ENCODE results near the gene PTH2.
"Not testable (repeated sequence)": the region's sequence is repeated elsewhere in the genome, so short reads cannot be mapped to it uniquely, and the experiment has no call there.

PTH2 gene

GRCh38 chr19:49463960-49464740 lies 40.9 kb upstream of the PTH2 start:
- H3K4me3 ChIP-seq (ENCODE audit: low read length in 2 of 2), result no peak overlapping the region
- H3K23ac ChIP-seq (ENCODE audit: low read depth, low read length, poor library complexity), result peak overlapping the region; percentile 43
- no peak overlapping the region for H3K18ac ChIP-seq (ENCODE audit: low read length)
- H2BK12ac ChIP-seq (ENCODE audit: low read length), result no peak overlapping the region
- no peak overlapping the region for H2BK5ac ChIP-seq (ENCODE audit: low read length)
- H3K9ac ChIP-seq (ENCODE audit: low read depth, low read length, poor library complexity), result no peak overlapping the region
- no peak for DNase-seq (ENCODE audit: low spot score)
- no peak overlapping the region for H2BK15ac ChIP-seq (ENCODE audit: low read length)
- H4K8ac ChIP-seq (ENCODE audit: low read depth, low read length), result no peak overlapping the region
- peaks cover 3 to 4% of the 10 kb centered on the region in 2 donors for H3K4me1 ChIP-seq (ENCODE audit: control insufficient read depth in 2 of 2, insufficient read depth in 1 of 2, low read depth in 1 of 2, low read length in 2 of 2)
- no peak overlapping the region for H3K4ac ChIP-seq (ENCODE audit: low read length)
- H3K27me3 ChIP-seq (ENCODE audit: control insufficient read depth in 3 of 3, insufficient read depth in 3 of 3, low read depth in 1 of 3, low read length in 3 of 3), result no peaks in the 10 kb centered on the region
- no peaks in the 10 kb centered on the region for H3K9me3 ChIP-seq (replicated peaks in 1 of 2; ENCODE audit: control insufficient read depth in 2 of 2, insufficient read depth in 1 of 2, low read depth in 1 of 2, low read length in 2 of 2)
- no CpG with 5 or more reads among the region's 39 CpGs for WGBS, 2 donors (ENCODE audit: extremely low coverage in 2 of 2, insufficient read length in 2 of 2, insufficient replicate concordance in 1 of 2)
- H2BK120ac ChIP-seq (ENCODE audit: low read depth, low read length), result no peak overlapping the region
- H3K4me2 ChIP-seq (ENCODE audit: insufficient read depth, low read length, poor library complexity, severe bottlenecking), result no peak overlapping the region
- H2AFZ ChIP-seq (ENCODE audit: low read length), result no peak overlapping the region
- no peak overlapping the region for H2AK5ac ChIP-seq (ENCODE audit: low read depth, low read length)
- no peak overlapping the region for H3K14ac ChIP-seq (ENCODE audit: low read length)
- H3K36me3 ChIP-seq (replicated peaks in 1 of 2; ENCODE audit: control insufficient read depth in 2 of 2, insufficient read depth in 2 of 2, low read length in 2 of 2), result peaks cover 5 to 68% of the 10 kb centered on the region in 2 donors
- H4K91ac ChIP-seq (ENCODE audit: low read depth, low read length, poor library complexity), result no peak overlapping the region
- H3K27ac ChIP-seq (replicated peaks; ENCODE audit: low read length), result no peak overlapping the region
- no peaks in the 10 kb centered on the region for H3K79me1 ChIP-seq (ENCODE audit: low read depth, low read length)

DNA sequence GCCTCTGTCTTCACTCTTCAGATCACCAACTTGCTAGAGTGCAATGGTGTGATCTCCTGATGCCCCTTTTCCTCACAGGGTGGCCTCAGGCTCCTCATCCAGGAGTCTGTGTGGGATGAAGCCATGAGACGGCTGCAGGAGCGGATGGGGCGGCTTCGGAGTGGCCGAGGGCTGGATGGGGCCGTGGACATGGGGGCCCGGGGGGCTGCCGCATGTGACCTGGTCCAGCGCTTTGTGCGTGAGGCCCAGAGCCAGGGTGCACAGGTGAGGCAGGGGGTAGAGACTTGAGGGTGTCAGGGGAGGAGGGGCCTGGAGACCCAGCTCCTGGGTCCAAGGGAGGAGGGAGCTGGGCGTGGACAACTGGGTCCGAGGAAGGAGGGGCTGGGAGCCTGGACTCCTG lies 39.3 kb upstream of the PTH2 start:
- H2AFZ ChIP-seq (ENCODE audit: low read length), result no peak overlapping the region
- H3K9ac ChIP-seq (ENCODE audit: low read depth, low read length, poor library complexity), result no peak overlapping the region
- no peak overlapping the region for H3K4me2 ChIP-seq (ENCODE audit: insufficient read depth, low read length, poor library complexity, severe bottlenecking)
- no peak overlapping the region for H3K4me3 ChIP-seq (ENCODE audit: low read length in 2 of 2)
- H3K4me1 ChIP-seq (ENCODE audit: control insufficient read depth in 2 of 2, insufficient read depth in 1 of 2, low read depth in 1 of 2, low read length in 2 of 2), result no peaks in the 10 kb centered on the region
- H3K23ac ChIP-seq (ENCODE audit: low read depth, low read length, poor library complexity), result no peak overlapping the region
- H2BK15ac ChIP-seq (ENCODE audit: low read length), result no peak overlapping the region
- H4K91ac ChIP-seq (ENCODE audit: low read depth, low read length, poor library complexity), result no peak overlapping the region
- H3K4ac ChIP-seq (ENCODE audit: low read length), result no peak overlapping the region
- no peak overlapping the region for H4K8ac ChIP-seq (ENCODE audit: low read depth, low read length)
- H3K14ac ChIP-seq (ENCODE audit: low read length), result no peak overlapping the region
- H2BK12ac ChIP-seq (ENCODE audit: low read length), result no peak overlapping the region
- no peak overlapping the region for H2AK5ac ChIP-seq (ENCODE audit: low read depth, low read length)
- no peak overlapping the region for H3K27ac ChIP-seq (replicated peaks; ENCODE audit: low read length)
- WGBS, 2 donors (ENCODE audit: extremely low coverage in 2 of 2, insufficient read length in 2 of 2, insufficient replicate concordance in 1 of 2), result no CpG with 5 or more reads among the region's 12 CpGs
- H3K79me1 ChIP-seq (ENCODE audit: low read depth, low read length), result no peaks in the 10 kb centered on the region
- DNase-seq (ENCODE audit: low spot score), result no peak
- no peak overlapping the region for H2BK120ac ChIP-seq (ENCODE audit: low read depth, low read length)
- no peaks in the 10 kb centered on the region for H3K9me3 ChIP-seq (replicated peaks in 1 of 2; ENCODE audit: control insufficient read depth in 2 of 2, insufficient read depth in 1 of 2, low read depth in 1 of 2, low read length in 2 of 2)
- H3K36me3 ChIP-seq (replicated peaks in 1 of 2; ENCODE audit: control insufficient read depth in 2 of 2, insufficient read depth in 2 of 2, low read length in 2 of 2), result peaks cover 9 to 62% of the 10 kb centered on the region in 2 donors
- no peak overlapping the region for H3K18ac ChIP-seq (ENCODE audit: low read length)
- H2BK5ac ChIP-seq (ENCODE audit: low read length), result no peak overlapping the region
- no peaks in the 10 kb centered on the region for H3K27me3 ChIP-seq (ENCODE audit: control insufficient read depth in 3 of 3, insufficient read depth in 3 of 3, low read depth in 1 of 3, low read length in 3 of 3)

DNA sequence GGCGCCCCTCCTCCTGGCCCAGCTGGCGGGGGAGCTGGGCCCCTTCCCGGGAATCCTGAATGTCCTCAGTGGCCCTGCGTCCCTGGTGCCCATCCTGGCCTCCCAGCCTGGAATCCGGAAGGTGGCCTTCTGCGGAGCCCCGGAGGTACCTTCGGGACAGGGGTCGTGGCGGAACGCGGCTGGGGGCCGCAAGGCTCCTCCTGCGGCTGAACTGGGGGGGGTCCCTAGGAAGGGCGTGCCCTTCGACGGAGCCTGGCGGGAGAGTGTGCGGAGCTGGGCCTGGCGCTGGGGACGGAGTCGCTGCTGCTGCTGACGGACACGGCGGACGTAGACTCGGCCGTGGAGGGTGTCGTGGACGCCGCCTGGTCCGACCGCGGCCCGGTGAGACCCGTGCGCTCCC lies 38.4 kb upstream of the PTH2 start:
- Histone ChIP-seq H4K8ac (ENCODE audit: low read depth, low read length) (no peak overlapping the region), H2BK12ac (ENCODE audit: low read length) (no peak overlapping the region), H3K27ac (replicated peaks; ENCODE audit: low read length) (no peak overlapping the region), H2BK15ac (ENCODE audit: low read length) (no peak overlapping the region), H3K27me3 (ENCODE audit: control insufficient read depth in 3 of 3, insufficient read depth in 3 of 3, low read depth in 1 of 3, low read length in 3 of 3) (no peaks in the 10 kb centered on the region), H3K4me3 (ENCODE audit: low read length in 2 of 2) (no peak overlapping the region), H2AFZ (ENCODE audit: low read length) (no peak overlapping the region), H2BK120ac (ENCODE audit: low read depth, low read length) (no peak overlapping the region), H3K4ac (ENCODE audit: low read length) (no peak overlapping the region), H3K4me2 (ENCODE audit: insufficient read depth, low read length, poor library complexity, severe bottlenecking) (no peak overlapping the region), H3K79me1 (ENCODE audit: low read depth, low read length) (no peaks in the 10 kb centered on the region), H2BK5ac (ENCODE audit: low read length) (no peak overlapping the region), H3K9ac (ENCODE audit: low read depth, low read length, poor library complexity) (no peak overlapping the region), H3K14ac (ENCODE audit: low read length) (no peak overlapping the region), H3K23ac (ENCODE audit: low read depth, low read length, poor library complexity) (no peak overlapping the region), H3K36me3 (replicated peaks in 1 of 2; ENCODE audit: control insufficient read depth in 2 of 2, insufficient read depth in 2 of 2, low read length in 2 of 2) (peaks cover 9 to 57% of the 10 kb centered on the region in 2 donors), H3K4me1 (ENCODE audit: control insufficient read depth in 2 of 2, insufficient read depth in 1 of 2, low read depth in 1 of 2, low read length in 2 of 2) (no peaks in the 10 kb centered on the region), H2AK5ac (ENCODE audit: low read depth, low read length) (no peak overlapping the region), H3K9me3 (replicated peaks in 1 of 2; ENCODE audit: control insufficient read depth in 2 of 2, insufficient read depth in 1 of 2, low read depth in 1 of 2, low read length in 2 of 2) (no peaks in the 10 kb centered on the region), H4K91ac (ENCODE audit: low read depth, low read length, poor library complexity) (no peak overlapping the region), H3K18ac (ENCODE audit: low read length) (no peak overlapping the region)
- DNase-seq (ENCODE audit: low spot score), result no peak
- no CpG with 5 or more reads among the region's 37 CpGs for WGBS, 2 donors (ENCODE audit: extremely low coverage in 2 of 2, insufficient read length in 2 of 2, insufficient replicate concordance in 1 of 2)

DNA sequence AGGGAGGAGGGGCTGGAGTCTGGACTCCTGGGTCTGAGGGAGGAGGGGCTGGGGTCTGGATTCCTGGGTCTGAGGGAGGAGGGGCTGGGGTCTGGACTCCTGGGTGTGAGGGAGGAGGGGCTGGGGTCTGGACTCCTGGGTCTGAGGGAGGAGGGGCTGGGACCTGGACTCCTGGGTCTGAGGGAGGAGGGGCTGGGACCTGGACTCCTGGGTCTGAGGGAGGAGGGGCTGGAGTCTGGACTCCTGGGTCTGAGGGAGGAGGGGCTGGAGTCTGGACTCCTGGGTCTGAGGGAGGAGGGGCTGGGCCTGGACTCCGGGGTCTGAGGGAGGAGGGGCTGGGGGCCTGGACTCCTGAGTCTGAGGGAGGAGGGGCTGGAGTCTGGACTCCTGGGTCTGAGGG lies 37.9 kb upstream of the PTH2 start:
- H3K27me3 ChIP-seq (ENCODE audit: control insufficient read depth in 3 of 3, insufficient read depth in 3 of 3, low read depth in 1 of 3, low read length in 3 of 3); H3K9ac ChIP-seq (ENCODE audit: low read depth, low read length, poor library complexity); H2AK5ac ChIP-seq (ENCODE audit: low read depth, low read length); H2BK15ac ChIP-seq (ENCODE audit: low read length); H3K4me1 ChIP-seq (ENCODE audit: control insufficient read depth in 2 of 2, insufficient read depth in 1 of 2, low read depth in 1 of 2, low read length in 2 of 2); H2BK12ac ChIP-seq (ENCODE audit: low read length); H3K4me2 ChIP-seq (ENCODE audit: insufficient read depth, low read length, poor library complexity, severe bottlenecking); H2AFZ ChIP-seq (ENCODE audit: low read length); H2BK5ac ChIP-seq (ENCODE audit: low read length); H3K27ac ChIP-seq (replicated peaks; ENCODE audit: low read length); H3K4me3 ChIP-seq (ENCODE audit: low read length in 2 of 2); H3K14ac ChIP-seq (ENCODE audit: low read length); H3K23ac ChIP-seq (ENCODE audit: low read depth, low read length, poor library complexity); H3K4ac ChIP-seq (ENCODE audit: low read length); DNase-seq (ENCODE audit: low spot score); H4K8ac ChIP-seq (ENCODE audit: low read depth, low read length); H4K91ac ChIP-seq (ENCODE audit: low read depth, low read length, poor library complexity); H3K79me1 ChIP-seq (ENCODE audit: low read depth, low read length); H3K9me3 ChIP-seq (replicated peaks in 1 of 2; ENCODE audit: control insufficient read depth in 2 of 2, insufficient read depth in 1 of 2, low read depth in 1 of 2, low read length in 2 of 2); H3K18ac ChIP-seq (ENCODE audit: low read length); H2BK120ac ChIP-seq (ENCODE audit: low read depth, low read length): not testable (repeated sequence)
- no CpG with 5 or more reads among the region's 1 CpG for WGBS, 2 donors (ENCODE audit: extremely low coverage in 2 of 2, insufficient read length in 2 of 2, insufficient replicate concordance in 1 of 2)
- H3K36me3 ChIP-seq (replicated peaks in 1 of 2; ENCODE audit: control insufficient read depth in 2 of 2, insufficient read depth in 2 of 2, low read length in 2 of 2), result peaks cover 9 to 57% of the 10 kb centered on the region in 2 donors

All from neuronal stem cell (in vitro differentiated cells).